HUES64 (cell line): ENCODE data around the gene CENPO.

Experiments used
- H3K27ac ChIP-seq: 2 replicates; pipeline ENCODE4 v1.7.0; 2013; ENCODE audit warnings: low read depth, low read length, inconsistent platforms
- H3K27me3 ChIP-seq: 2 replicates; pipeline ENCODE4 v1.6.1; 2013; ENCODE audit warnings: mild to moderate bottlenecking, low read length; ENCODE audit not compliant: insufficient read depth
- H3K36me3 ChIP-seq: 2 replicates; pipeline ENCODE4 v1.6.1; 2013; ENCODE audit warnings: mild to moderate bottlenecking, low read length; ENCODE audit not compliant: insufficient read depth
- H3K4me1 ChIP-seq: 2 replicates; pipeline ENCODE4 v1.6.1; 2013; ENCODE audit warnings: mild to moderate bottlenecking, low read length, moderate library complexity; ENCODE audit not compliant: insufficient read depth
- H3K4me3 ChIP-seq: 2 replicates; pipeline ENCODE4 v1.5.1; 2013; ENCODE audit warnings: mild to moderate bottlenecking, low read length, moderate library complexity
- H3K9ac ChIP-seq: 2 replicates; pipeline ENCODE4 v1.6.1; 2013; ENCODE audit warnings: mild to moderate bottlenecking, low read depth, low read length
- H3K9me3 ChIP-seq: 2 replicates; pipeline ENCODE4 v1.6.1; 2013; ENCODE audit warnings: low read depth, low read length; ENCODE audit not compliant: insufficient read depth
- WGBS: fragments of 150-250, 120-280 bp; methylation state at CpG from one replicate; pipeline ENCODE4 v1.1.7; 2013; ENCODE audit warnings: missing lambda C conversion rate; 5-methylcytosine and 5-hydroxymethylcytosine counted together

The CENPO gene

GRCh38 chr2:24840164-24840869, 47.1 kb downstream of the CENPO start:
- WGBS: 77% methylated on average over 17 of the region's 17 CpGs
- peaks cover 15% of the 10 kb centered on the region for H3K36me3 ChIP-seq
- H3K9me3 ChIP-seq: no peaks in the 10 kb centered on the region
- H3K4me1 ChIP-seq: no peaks in the 10 kb centered on the region
- no peaks in the 10 kb centered on the region for H3K27me3 ChIP-seq
- H3K9ac ChIP-seq: no peak overlapping the region
- no peak overlapping the region for H3K27ac ChIP-seq
- H3K4me3 ChIP-seq: no peak overlapping the region

- Histone ChIP-seq H3K27me3 (no peaks in the 10 kb centered on the region), H3K36me3 (peaks cover 15% of the 10 kb centered on the region), H3K4me1 (no peaks in the 10 kb centered on the region), H3K4me3 (no peak overlapping the region), H3K9me3 (no peaks in the 10 kb centered on the region), H3K9ac (no peak overlapping the region), H3K27ac (no peak overlapping the region)
- 90% methylated on average over 26 of the region's 26 CpGs for WGBS
Measured at GRCh38 chr2:24840962-24841945, 48.0 kb downstream of the CENPO start.

DNA sequence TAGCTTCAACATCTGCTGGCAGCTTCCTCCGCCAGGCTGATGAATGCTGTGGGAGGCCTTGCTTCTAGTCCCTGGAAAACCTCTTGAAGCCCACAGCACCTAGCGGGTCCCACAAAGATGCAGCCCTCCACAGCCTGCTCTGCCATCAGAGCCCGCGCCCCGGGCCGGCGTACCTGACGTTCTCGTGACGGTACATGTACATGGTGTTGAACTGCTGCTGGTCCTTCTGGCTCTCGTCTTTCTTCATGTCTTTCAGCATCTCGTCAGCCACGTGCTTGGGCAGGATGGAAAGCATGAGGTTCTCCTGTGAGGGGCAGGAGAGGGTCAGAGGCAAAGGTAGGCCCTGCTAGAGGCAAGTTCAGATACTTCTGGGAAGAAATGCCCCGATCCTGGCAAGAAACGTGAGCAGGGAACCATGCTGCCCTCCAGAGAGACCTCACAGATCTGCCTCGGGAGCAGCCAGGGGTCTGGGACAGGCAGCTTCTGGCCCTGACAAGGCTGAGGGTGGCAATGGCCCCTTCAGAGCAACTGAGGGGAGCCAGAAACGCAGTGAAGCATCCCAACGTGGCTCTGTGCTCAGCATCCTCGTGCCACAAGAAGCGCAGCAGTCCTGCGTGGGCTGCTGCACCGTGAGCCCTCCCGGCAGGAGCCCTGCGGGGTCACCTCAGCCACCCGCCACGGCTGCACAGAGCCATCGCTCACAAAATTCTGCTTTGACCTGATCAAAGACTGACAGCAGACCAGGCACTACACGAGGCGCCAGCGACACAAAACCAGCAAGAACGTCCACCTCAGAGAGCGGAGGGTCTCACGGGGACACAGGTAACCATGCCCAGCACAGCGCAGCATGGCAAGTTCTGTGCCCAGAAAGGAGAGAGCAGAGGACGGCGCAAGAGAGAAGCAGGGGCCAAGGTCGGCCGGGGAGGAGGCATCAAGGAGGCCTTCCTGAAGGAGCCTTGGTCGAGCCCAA, 49.1 kb downstream of the CENPO start:
- H3K27me3 ChIP-seq: no peaks in the 10 kb centered on the region

DNA sequence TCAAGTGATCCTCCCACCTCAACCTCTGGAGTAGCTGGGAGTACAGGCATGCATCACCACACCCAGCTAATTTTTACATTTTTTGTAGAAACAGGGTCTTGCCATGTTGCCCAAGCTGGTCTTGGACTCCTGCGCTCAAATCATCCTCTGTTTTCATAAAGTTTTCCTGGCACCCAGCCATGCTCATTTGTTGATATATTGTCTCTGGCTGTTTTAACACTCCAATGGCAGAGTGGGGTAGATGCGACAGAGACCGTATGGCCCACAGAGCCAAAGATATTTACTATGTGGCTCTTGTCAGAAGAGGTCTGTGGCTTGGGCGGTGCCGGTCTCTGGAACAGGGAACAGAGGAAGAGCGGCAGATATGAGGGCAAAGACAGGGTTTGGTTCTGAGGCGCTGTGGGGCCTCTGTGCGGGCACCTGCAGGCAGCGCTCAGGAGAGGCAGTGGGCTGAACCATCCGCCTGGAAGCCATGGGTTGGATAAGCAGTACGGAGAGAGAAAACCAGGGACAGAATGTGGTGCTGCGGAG, 50.2 kb downstream of the CENPO start:
- Histone ChIP-seq H3K4me1 (no peaks in the 10 kb centered on the region), H3K9me3 (0 out of 2 replicates have a peak, but pooled peaks cover 3% of the 10 kb centered on the region), H3K4me3 (no peak overlapping the region), H3K27ac (no peak overlapping the region), H3K9ac (no peak overlapping the region), H3K36me3 (no peaks in the 10 kb centered on the region), H3K27me3 (no peaks in the 10 kb centered on the region)
- WGBS: 94% methylated on average over 12 of the region's 12 CpGs

More for the DNA sequence above, 49.1 kb downstream of the CENPO start:
- peaks cover 3% of the 10 kb centered on the region; the same call in 1 of the 2 replicates for H3K36me3 ChIP-seq
- H3K4me3 ChIP-seq: no peak overlapping the region
- no peak overlapping the region for H3K9ac ChIP-seq
- H3K9me3 ChIP-seq: no peaks in the 10 kb centered on the region
- no peaks in the 10 kb centered on the region for H3K4me1 ChIP-seq
- H3K27ac ChIP-seq: no peak overlapping the region
- 95% methylated on average over 39 of the region's 39 CpGs for WGBS

DNA sequence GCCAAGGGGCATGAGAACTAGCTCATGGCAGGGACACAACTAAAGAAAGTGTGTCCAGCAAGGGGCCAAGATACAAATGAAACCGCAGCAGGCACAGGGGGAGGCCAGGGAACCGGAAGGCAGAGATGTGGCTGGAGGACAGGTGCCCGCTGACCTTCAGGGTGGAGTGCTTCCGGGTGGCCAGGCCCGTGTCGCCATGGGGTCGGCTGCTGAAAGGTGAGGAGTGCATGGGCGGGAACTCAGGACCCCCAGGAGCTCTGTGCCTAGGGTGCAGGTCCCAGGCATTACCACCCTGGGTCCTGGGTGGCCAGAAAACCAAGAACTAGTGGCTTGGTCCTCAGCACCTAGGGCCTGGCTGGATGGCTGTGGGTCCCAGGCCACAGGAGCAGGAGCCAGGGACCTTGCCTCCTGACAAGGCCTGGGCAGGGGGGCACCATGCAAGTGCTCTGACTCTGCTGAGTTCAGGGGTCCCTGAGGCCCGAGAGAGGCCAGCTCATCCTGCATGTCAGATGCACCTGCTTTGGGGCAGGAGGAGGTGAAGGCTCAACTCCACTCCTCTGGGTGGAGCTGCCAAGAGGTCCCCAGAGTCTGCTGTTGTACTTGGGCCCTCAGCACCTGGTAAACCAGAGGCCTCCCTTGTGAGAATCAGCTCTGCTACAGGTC, 50.9 kb downstream of the CENPO start:
- H3K27ac ChIP-seq: no peak overlapping the region
- 93% methylated on average over 9 of the region's 9 CpGs for WGBS

DNA sequence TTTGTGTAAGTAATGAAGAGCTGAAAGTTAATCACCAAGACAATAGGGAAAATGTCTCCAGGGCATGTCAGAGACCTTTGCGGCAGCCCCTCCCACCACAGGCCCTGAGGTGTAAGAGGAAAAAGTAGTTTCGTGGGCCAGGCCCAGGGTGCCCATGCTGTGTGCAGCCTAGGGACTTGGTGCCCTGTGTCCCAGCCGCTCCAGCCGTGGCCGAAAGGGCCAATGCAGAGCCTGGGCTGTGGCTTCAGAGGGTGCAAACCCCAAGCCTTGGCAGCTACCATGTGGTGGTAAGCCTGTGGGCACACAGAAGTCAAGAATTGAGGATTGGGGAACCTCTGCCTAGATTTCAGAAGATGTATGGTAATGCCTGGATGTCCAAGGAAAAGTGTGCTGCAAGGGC, 52.5 kb downstream of the CENPO start:
- Histone ChIP-seq H3K9me3 (peaks cover 8% of the 10 kb centered on the region; the same call in 1 of the 2 replicates), H3K9ac (no peak overlapping the region), H3K4me1 (no peaks in the 10 kb centered on the region), H3K27ac (no peak overlapping the region), H3K36me3 (no peaks in the 10 kb centered on the region), H3K27me3 (no peaks in the 10 kb centered on the region), H3K4me3 (no peak overlapping the region)
- 90% methylated on average over 5 of the region's 5 CpGs for WGBS

More for the DNA sequence above, 50.9 kb downstream of the CENPO start:
- Histone ChIP-seq H3K9me3 (peaks cover 8% of the 10 kb centered on the region; the same call in 1 of the 2 replicates), H3K9ac (no peak overlapping the region), H3K36me3 (no peaks in the 10 kb centered on the region), H3K4me1 (no peaks in the 10 kb centered on the region), H3K27me3 (no peaks in the 10 kb centered on the region), H3K4me3 (no peak overlapping the region)

DNA sequence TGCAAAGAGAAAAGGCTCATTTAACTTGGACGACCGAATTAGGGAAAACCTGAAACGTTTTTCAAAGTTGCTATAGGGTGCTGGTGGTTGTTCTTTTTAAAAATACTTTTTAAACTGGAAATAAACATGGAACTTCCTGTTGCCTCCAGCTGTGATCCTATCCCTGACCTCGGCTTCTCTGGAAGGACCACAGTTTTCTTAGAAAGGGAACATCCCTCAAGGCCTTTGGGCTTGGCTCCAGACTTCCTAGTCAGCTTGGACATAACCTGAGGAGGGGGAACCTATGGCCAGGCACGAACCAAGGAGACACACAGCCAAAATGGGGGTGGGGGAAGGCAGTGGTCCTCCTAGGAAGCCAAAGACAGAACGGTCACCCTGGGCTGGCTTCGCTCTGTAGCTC, 57.7 kb downstream of the CENPO start:
- WGBS: 87% methylated on average over 7 of the region's 7 CpGs
- H3K9me3 ChIP-seq: peaks cover 8% of the 10 kb centered on the region; the same call in 1 of the 2 replicates

GRCh38 chr2:24852026-24852425, 58.8 kb downstream of the CENPO start:
- H3K27me3 ChIP-seq: no peaks in the 10 kb centered on the region
- peaks cover 3% of the 10 kb centered on the region; the same call in 1 of the 2 replicates for H3K4me1 ChIP-seq
- no peak overlapping the region for H3K4me3 ChIP-seq
- no peak overlapping the region for H3K9ac ChIP-seq
- peaks cover 8% of the 10 kb centered on the region; the same call in 1 of the 2 replicates for H3K9me3 ChIP-seq
- no peak overlapping the region for H3K27ac ChIP-seq
- H3K36me3 ChIP-seq: no peaks in the 10 kb centered on the region
- WGBS: 94% methylated on average over 13 of the region's 13 CpGs

More for the DNA sequence above, 57.7 kb downstream of the CENPO start:
- Histone ChIP-seq H3K4me3 (no peak overlapping the region), H3K36me3 (no peaks in the 10 kb centered on the region), H3K27me3 (no peaks in the 10 kb centered on the region), H3K27ac (no peak overlapping the region), H3K9ac (no peak overlapping the region), H3K4me1 (peaks cover 2% of the 10 kb centered on the region; the same call in 1 of the 2 replicates)

- Histone ChIP-seq H3K4me3 (no peak overlapping the region), H3K4me1 (peaks cover 3% of the 10 kb centered on the region; the same call in 1 of the 2 replicates), H3K36me3 (no peaks in the 10 kb centered on the region), H3K9me3 (peaks cover 6% of the 10 kb centered on the region; the same call in 1 of the 2 replicates), H3K27me3 (no peaks in the 10 kb centered on the region), H3K9ac (no peak overlapping the region), H3K27ac (no peak overlapping the region)
- WGBS: 94% methylated on average over 23 of the region's 23 CpGs
Measured at GRCh38 chr2:24852431-24853020, 59.3 kb downstream of the CENPO start.
